ENCODE results near the gene SGIP1. TPM values are rescaled to one million over a fixed set of nuclear protein-coding genes. Genes with fewer than 3 reads are reported as not detected.

Gene SGIP1
- total and polyA plus RNA-seq, 2 of the 8 experiments (the other 6 are each of a cell fraction or from before 2014, with no cell fraction given), result 1.4 to 2.1 TPM

- no peak overlapping the region for H2AFZ ChIP-seq (ENCODE audit: low read length)
- POLR2A ChIA-PET (ENCODE audit: partially characterized antibody), result no interaction called here
- H3K9ac ChIP-seq (replicated peaks in 1 of 4; ENCODE audit: extremely low read depth in 1 of 4, low read depth in 3 of 4, low read length in 3 of 4), result no peak overlapping the region
- H3K79me1 ChIP-seq (ENCODE audit: low read depth, low read length), result no peaks in the 10 kb centered on the region
- no peak overlapping the region for H4K8ac ChIP-seq (ENCODE audit: extremely low read depth, insufficient read depth, low read length)
- no peak overlapping the region for H3K27ac ChIP-seq (ENCODE audit: low read depth, low read length)
- no peak overlapping the region for H4K5ac ChIP-seq (ENCODE audit: insufficient read length, low read depth, low read length)
- no peaks in the 10 kb centered on the region for H3K9me3 ChIP-seq (ENCODE audit: insufficient read depth in 2 of 2, low read depth in 1 of 2, low read length in 1 of 2)
- no peak overlapping the region for H3K4me3 ChIP-seq (ENCODE audit: extremely low read depth in 1 of 4, insufficient read depth in 2 of 4, low read depth in 3 of 4, low read length in 4 of 4)
- WGBS, 2 experiments (ENCODE audit: extremely low coverage in 1 of 2, insufficient coverage in 1 of 2, insufficient read length in 1 of 2, insufficient replicate concordance in 2 of 2, low coverage in 1 of 2, low lambda C conversion rate in 2 of 2, missing lambda C conversion rate in 1 of 2), result 94% methylated on average over 4 of the region's 4 CpGs; no CpG with 5 or more reads in 1 of the 2 experiments
- H3K18ac ChIP-seq (ENCODE audit: extremely low read depth, low read length), result no peak overlapping the region
- TF ChIP-seq SIRT6 (IDR thresholded peaks at IDR 0.05; ENCODE audit: low read length) (no peak), TEAD4 (IDR thresholded peaks at IDR 0.05; ENCODE audit: low read depth, low read length) (no peak), ATF2 (IDR thresholded peaks at IDR 0.05; ENCODE audit: low read length) (no peak), KDM4A (IDR thresholded peaks at IDR 0.05; ENCODE audit: low read depth, low read length, severe bottlenecking) (no peak), SUZ12 (IDR thresholded peaks at IDR 0.05; ENCODE audit: low read length) (no peak), TBP (IDR thresholded peaks at IDR 0.05; ENCODE audit: low read depth, low read length) (no peak)
- CTCF ChIA-PET (ENCODE audit: partially characterized antibody), result interaction anchor here (1.0 to 1.4 kb wide), 3 partner anchors 9 to 17 kb away, joined by 3 read pairs; no protein-coding TSS in a partner anchor
- H2BK5ac ChIP-seq (ENCODE audit: low read depth, low read length), result no peak overlapping the region
- H3K4me1 ChIP-seq (replicated peaks in 1 of 4; ENCODE audit: control insufficient read depth in 3 of 4, insufficient read depth in 4 of 4, low read length in 3 of 4), result no peaks in the 10 kb centered on the region
- H2BK15ac ChIP-seq (ENCODE audit: low read length), result no peak overlapping the region
- no peak overlapping the region for H2BK120ac ChIP-seq (replicated peaks; ENCODE audit: low read depth, low read length)
- H2AK5ac ChIP-seq (ENCODE audit: low read depth, low read length), result no peak overlapping the region
- no peak overlapping the region for H2BK20ac ChIP-seq (ENCODE audit: low read length)
- FAIRE-seq, result no peak
- H4K91ac ChIP-seq (replicated peaks; ENCODE audit: insufficient read length, low read length), result no peak overlapping the region
- H2BK12ac ChIP-seq (ENCODE audit: low read depth, low read length), result no peak overlapping the region
- no peak overlapping the region for H3K4ac ChIP-seq (replicated peaks; ENCODE audit: insufficient read length, low read depth, low read length)
- H3K36me3 ChIP-seq (ENCODE audit: control insufficient read depth in 2 of 4, insufficient read depth in 4 of 4, low read length in 3 of 4), result no peaks in the 10 kb centered on the region
- no peaks in the 10 kb centered on the region for H3K27me3 ChIP-seq (replicated peaks in 1 of 4; ENCODE audit: control insufficient read depth in 3 of 4, extremely low read depth in 1 of 4, insufficient read depth in 3 of 4, low read length in 3 of 4)
- H4K20me1 ChIP-seq (replicated peaks in 1 of 2; ENCODE audit: control insufficient read depth in 1 of 2, insufficient read depth in 2 of 2, low read length in 2 of 2), result no peaks in the 10 kb centered on the region
- H3K23ac ChIP-seq (ENCODE audit: insufficient read length), result no peak overlapping the region
- H3K23me2 ChIP-seq (ENCODE audit: low read depth, low read length), result no peaks in the 10 kb centered on the region
- H3K56ac ChIP-seq (replicated peaks; ENCODE audit: insufficient read length, low read depth, low read length), result no peak overlapping the region
- no peak overlapping the region for H3K14ac ChIP-seq (ENCODE audit: insufficient read length)
- no peak overlapping the region for H3K4me2 ChIP-seq (ENCODE audit: insufficient read depth in 1 of 2, low read depth in 2 of 2, low read length in 2 of 2)
- DNase-seq (ENCODE audit: low read depth in 1 of 2, low spot score in 2 of 2), result no peak
- H3K79me2 ChIP-seq (ENCODE audit: control insufficient read depth in 1 of 2, insufficient read depth in 2 of 2, low read length in 2 of 2), result no peaks in the 10 kb centered on the region
Observed at GRCh38 chr1:66617362-66618184, 83.6 kb downstream of the SGIP1 start.
